Endodermal cell (in vitro differentiated cells): Measurements from ENCODE around the gene SERPINE3. TPM values are rescaled to one million over a fixed set of nuclear protein-coding genes. Genes with fewer than 3 reads are reported as not detected.

Experiments used
- DNase-seq: peaks from one replicate; pipeline ENCODE4 v3.0.0-alpha.2; 2017
- H3K27ac ChIP-seq: 2 replicates; pipeline ENCODE4 v1.5.1; 2013; ENCODE audit warnings: mild to moderate bottlenecking, low read depth, low read length, moderate library complexity
- H3K27me3 ChIP-seq: 2 replicates; pipeline ENCODE4 v1.6.1; 2013; ENCODE audit warnings: mild to moderate bottlenecking, low read length, moderate library complexity; ENCODE audit not compliant: insufficient read depth, control insufficient read depth, poor library complexity, severe bottlenecking
- H3K36me3 ChIP-seq: 2 replicates; pipeline ENCODE4 v1.7.0; 2013; ENCODE audit warnings: mild to moderate bottlenecking, low read length, moderate library complexity; ENCODE audit not compliant: control insufficient read depth, insufficient read depth
- H3K4me1 ChIP-seq: one replicate; pipeline ENCODE4 v1.7.0; 2013; ENCODE audit warnings: low read length; ENCODE audit not compliant: control insufficient read depth, insufficient read depth
- H3K4me3 ChIP-seq: 2 replicates; pipeline ENCODE4 v1.5.1; 2013; ENCODE audit warnings: mild to moderate bottlenecking, low read length, moderate library complexity
- H3K9ac ChIP-seq: 2 replicates; pipeline ENCODE4 v1.6.1; 2013; ENCODE audit warnings: mild to moderate bottlenecking, low read length, moderate library complexity; ENCODE audit not compliant: poor library complexity, severe bottlenecking; ENCODE audit errors: extremely low read depth
- H3K9me3 ChIP-seq: 2 replicates; pipeline ENCODE4 v1.6.1; 2013; ENCODE audit warnings: mild to moderate bottlenecking, low read length, moderate library complexity; ENCODE audit not compliant: control insufficient read depth
- H3K27ac Mint-ChIP-seq: 2 replicates; pipeline ENCODE4 v1.8.0; 2020; ENCODE audit warnings: mixed read lengths
- H3K27me3 Mint-ChIP-seq: 2 replicates; pipeline ENCODE4 v1.8.0; 2021; ENCODE audit warnings: mild to moderate bottlenecking, mixed read lengths; ENCODE audit not compliant: insufficient read depth
- H3K36me3 Mint-ChIP-seq: 2 replicates; pipeline ENCODE4 v1.8.0; 2020; ENCODE audit warnings: low read depth, mixed read lengths
- H3K4me1 Mint-ChIP-seq: 2 replicates; pipeline ENCODE4 v1.8.0; 2020; ENCODE audit warnings: mixed read lengths
- H3K4me3 Mint-ChIP-seq: 2 replicates; pipeline ENCODE4 v1.8.0; 2020; ENCODE audit warnings: mild to moderate bottlenecking, moderate library complexity, mixed read lengths
- H3K9me3 Mint-ChIP-seq: 2 replicates; pipeline ENCODE4 v1.8.0; 2020; ENCODE audit warnings: mild to moderate bottlenecking, mixed read lengths
- CTCF ChIP-seq: fragments of 200-600 bp; sonication (generic); conservative IDR thresholded peaks from 2 replicates; pipeline ENCODE4 v1.5.0; 2021; ENCODE audit warnings: antibody characterized with exemption, mild to moderate bottlenecking
- WGBS, 2 experiments: methylation state at CpG; one replicate each; pipeline versions ENCODE4 v1.1.5 to v1.1.7; 2013; ENCODE audit warnings: missing lambda C conversion rate in 2 of 2, mixed read lengths in 1 of 2; ENCODE audit not compliant: insufficient coverage in 1 of 2, insufficient read length in 1 of 2; 5-methylcytosine and 5-hydroxymethylcytosine counted together
- total RNA-seq, 2 donors: library from RNA; stranded (reverse); fragmentation: NEBNext Ultra II Directional in 1 of 2; extraction: Animal tissue kit (Norgen Biotek cat#: 25700) in 1 of 2; gene quantifications; 2 replicates in 1 of 2; 3 replicates in 1 of 2; pipeline ENCODE4 v1.2.1, GENCODE V29; 2021

Gene SERPINE3
- total RNA-seq, 2 donors from 2014 or later = 0.89 TPM; not detected in 1

GRCh38 chr13:51342706-51343105 is 3.2 kb downstream of the SERPINE3 start:
- H3K36me3 ChIP-seq = no peaks in the 10 kb centered on the region
- peaks cover 7% of the 10 kb centered on the region for H3K4me1 Mint-ChIP-seq
- H3K4me1 ChIP-seq = no peaks in the 10 kb centered on the region
- DNase-seq = no peak
- no peaks in the 10 kb centered on the region for H3K27me3 ChIP-seq
- no peak overlapping the region for H3K9ac ChIP-seq
- H3K27ac Mint-ChIP-seq = no peak overlapping the region
- no peaks in the 10 kb centered on the region for H3K9me3 ChIP-seq
- H3K4me3 Mint-ChIP-seq = no peak overlapping the region
- no peaks in the 10 kb centered on the region for H3K9me3 Mint-ChIP-seq
- H3K27me3 Mint-ChIP-seq = no peaks in the 10 kb centered on the region
- no peak overlapping the region for H3K27ac ChIP-seq
- no peak for TF ChIP-seq CTCF
- WGBS, 2 experiments = 93 to 100% methylated on average over 1 to 3 of the region's 4 CpGs
- H3K36me3 Mint-ChIP-seq = no peaks in the 10 kb centered on the region
- no peak overlapping the region for H3K4me3 ChIP-seq

- H3K9ac ChIP-seq = no peak overlapping the region
- Mint-ChIP-seq H3K4me1 (peaks cover 7% of the 10 kb centered on the region), H3K36me3 (no peaks in the 10 kb centered on the region), H3K27me3 (no peaks in the 10 kb centered on the region), H3K9me3 (no peaks in the 10 kb centered on the region), H3K4me3 (no peak overlapping the region), H3K27ac (no peak overlapping the region)
- TF ChIP-seq CTCF = no peak
- no peak overlapping the region for H3K4me3 ChIP-seq
- H3K9me3 ChIP-seq = no peaks in the 10 kb centered on the region
- no peaks in the 10 kb centered on the region for H3K36me3 ChIP-seq
- H3K4me1 ChIP-seq = no peaks in the 10 kb centered on the region
- DNase-seq = no peak
- no peaks in the 10 kb centered on the region for H3K27me3 ChIP-seq
- WGBS, 2 experiments = 92 to 93% methylated on average over 2 to 5 of the region's 5 CpGs
- H3K27ac ChIP-seq = no peak overlapping the region
Measured at GRCh38 chr13:51343475-51343874, 4.0 kb downstream of the SERPINE3 start.

DNA sequence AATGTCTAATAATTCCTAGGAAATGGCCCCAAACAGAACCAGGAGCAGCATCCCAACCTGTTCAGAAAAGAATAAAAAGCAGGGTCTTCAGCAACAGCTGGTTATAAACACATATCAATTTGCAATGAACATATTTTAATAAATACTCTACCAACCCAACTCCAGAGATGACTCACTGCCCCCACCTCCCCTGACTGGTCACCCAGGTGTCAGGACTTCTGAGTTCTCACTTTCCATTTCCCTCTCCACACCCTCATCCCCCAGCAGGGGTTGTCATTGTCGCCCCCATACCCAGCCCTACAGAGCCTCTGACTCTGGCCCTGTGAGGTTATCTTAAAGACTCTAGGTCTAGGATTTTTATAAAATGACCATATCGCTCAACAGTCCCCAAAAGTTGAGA is 6.9 kb downstream of the SERPINE3 start:
- Histone ChIP-seq H3K27me3 (no peaks in the 10 kb centered on the region), H3K4me3 (no peak overlapping the region), H3K36me3 (no peaks in the 10 kb centered on the region), H3K9ac (no peak overlapping the region), H3K4me1 (no peaks in the 10 kb centered on the region), H3K27ac (no peak overlapping the region), H3K9me3 (peaks cover 7% of the 10 kb centered on the region)
- Mint-ChIP-seq H3K27ac (no peak overlapping the region), H3K4me1 (peaks cover 7% of the 10 kb centered on the region), H3K36me3 (no peaks in the 10 kb centered on the region), H3K4me3 (no peak overlapping the region), H3K9me3 (peaks cover 3% of the 10 kb centered on the region), H3K27me3 (no peaks in the 10 kb centered on the region)
- peak; percentile 55 for DNase-seq
- 85 to 89% methylated on average over 1 to 2 of the region's 2 CpGs for WGBS, 2 experiments
- no peak for TF ChIP-seq CTCF
